Ishikawa (cell line): ENCODE data around the gene ITGA1.

Experiments
- CEBPB ChIP-seq: IDR thresholded peaks from 2 replicates; pipeline ENCODE4 v1.6.1; 2012
- CREB1 ChIP-seq: IDR thresholded peaks from 2 replicates; pipeline ENCODE4 v1.6.1; 2012; ENCODE audit warnings: low read depth
- EGR1 ChIP-seq: IDR thresholded peaks from 2 replicates; pipeline ENCODE4 v1.6.1; 2012
- EP300 ChIP-seq: IDR thresholded peaks from 2 replicates; pipeline ENCODE4 v1.6.1; 2012; ENCODE audit warnings: borderline replicate concordance
- FOXM1 ChIP-seq: IDR thresholded peaks from 2 replicates; pipeline ENCODE4 v1.6.1; 2012; ENCODE audit warnings: low read depth, borderline replicate concordance
- NFIC ChIP-seq: IDR thresholded peaks from 2 replicates; pipeline ENCODE4 v1.6.1; 2012
- RAD21 ChIP-seq: IDR thresholded peaks from 2 replicates; pipeline ENCODE4 v1.6.1; 2012; ENCODE audit warnings: low read depth
- TAF1 ChIP-seq: IDR thresholded peaks from 2 replicates; pipeline ENCODE4 v1.6.1; 2012; ENCODE audit warnings: low read depth, mild to moderate bottlenecking
- TCF12 ChIP-seq: IDR thresholded peaks from 2 replicates; pipeline ENCODE4 v1.6.1; 2012; ENCODE audit warnings: low read depth
- TEAD4 ChIP-seq: IDR thresholded peaks from 2 replicates; pipeline ENCODE4 v1.6.1; 2012
- YY1 ChIP-seq: IDR thresholded peaks from 2 replicates; pipeline ENCODE4 v1.6.1; 2012; ENCODE audit warnings: low read depth
- ZBTB7A ChIP-seq: IDR thresholded peaks from 2 replicates; pipeline ENCODE4 v1.6.1; 2012; ENCODE audit warnings: low read depth
- TF ChIP-seq, protein P1 (sequence below): IDR thresholded peaks from 2 replicates; pipeline ENCODE4 v1.6.1; 2012; ENCODE audit warnings: low read depth, mild to moderate bottlenecking
- TF ChIP-seq, protein P2 (sequence below): IDR thresholded peaks from 2 replicates; pipeline ENCODE4 v1.6.1; 2012
- TF ChIP-seq, protein P3 (sequence below): IDR thresholded peaks from 2 replicates; pipeline ENCODE4 v1.6.1; 2012

Gene ITGA1

DNA sequence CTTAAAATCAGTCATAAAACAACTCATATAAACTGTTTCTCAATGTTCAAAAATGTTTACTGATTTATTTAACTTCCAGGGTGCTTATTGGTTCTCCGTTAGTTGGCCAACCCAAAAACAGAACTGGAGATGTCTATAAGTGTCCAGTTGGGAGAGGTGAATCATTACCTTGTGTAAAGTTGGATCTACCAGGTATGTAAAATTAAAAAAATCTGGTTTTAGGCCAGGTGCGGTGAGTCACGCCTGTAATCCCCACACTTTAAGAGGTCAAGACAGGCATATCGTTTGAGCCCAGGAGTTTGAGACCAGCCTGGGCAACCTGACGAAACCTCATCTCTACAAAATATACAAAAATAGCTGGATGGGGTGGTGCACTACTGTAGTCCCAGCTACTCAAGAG lies 73.7 kb downstream of the ITGA1 start:
- TF ChIP-seq TEAD4 (no peak), YY1 (no peak), CREB1 (no peak), NFIC (no peak), ZBTB7A (no peak)
- TF ChIP-seq, protein P1, sequence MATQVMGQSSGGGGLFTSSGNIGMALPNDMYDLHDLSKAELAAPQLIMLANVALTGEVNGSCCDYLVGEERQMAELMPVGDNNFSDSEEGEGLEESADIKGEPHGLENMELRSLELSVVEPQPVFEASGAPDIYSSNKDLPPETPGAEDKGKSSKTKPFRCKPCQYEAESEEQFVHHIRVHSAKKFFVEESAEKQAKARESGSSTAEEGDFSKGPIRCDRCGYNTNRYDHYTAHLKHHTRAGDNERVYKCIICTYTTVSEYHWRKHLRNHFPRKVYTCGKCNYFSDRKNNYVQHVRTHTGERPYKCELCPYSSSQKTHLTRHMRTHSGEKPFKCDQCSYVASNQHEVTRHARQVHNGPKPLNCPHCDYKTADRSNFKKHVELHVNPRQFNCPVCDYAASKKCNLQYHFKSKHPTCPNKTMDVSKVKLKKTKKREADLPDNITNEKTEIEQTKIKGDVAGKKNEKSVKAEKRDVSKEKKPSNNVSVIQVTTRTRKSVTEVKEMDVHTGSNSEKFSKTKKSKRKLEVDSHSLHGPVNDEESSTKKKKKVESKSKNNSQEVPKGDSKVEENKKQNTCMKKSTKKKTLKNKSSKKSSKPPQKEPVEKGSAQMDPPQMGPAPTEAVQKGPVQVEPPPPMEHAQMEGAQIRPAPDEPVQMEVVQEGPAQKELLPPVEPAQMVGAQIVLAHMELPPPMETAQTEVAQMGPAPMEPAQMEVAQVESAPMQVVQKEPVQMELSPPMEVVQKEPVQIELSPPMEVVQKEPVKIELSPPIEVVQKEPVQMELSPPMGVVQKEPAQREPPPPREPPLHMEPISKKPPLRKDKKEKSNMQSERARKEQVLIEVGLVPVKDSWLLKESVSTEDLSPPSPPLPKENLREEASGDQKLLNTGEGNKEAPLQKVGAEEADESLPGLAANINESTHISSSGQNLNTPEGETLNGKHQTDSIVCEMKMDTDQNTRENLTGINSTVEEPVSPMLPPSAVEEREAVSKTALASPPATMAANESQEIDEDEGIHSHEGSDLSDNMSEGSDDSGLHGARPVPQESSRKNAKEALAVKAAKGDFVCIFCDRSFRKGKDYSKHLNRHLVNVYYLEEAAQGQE = no peak

DNA sequence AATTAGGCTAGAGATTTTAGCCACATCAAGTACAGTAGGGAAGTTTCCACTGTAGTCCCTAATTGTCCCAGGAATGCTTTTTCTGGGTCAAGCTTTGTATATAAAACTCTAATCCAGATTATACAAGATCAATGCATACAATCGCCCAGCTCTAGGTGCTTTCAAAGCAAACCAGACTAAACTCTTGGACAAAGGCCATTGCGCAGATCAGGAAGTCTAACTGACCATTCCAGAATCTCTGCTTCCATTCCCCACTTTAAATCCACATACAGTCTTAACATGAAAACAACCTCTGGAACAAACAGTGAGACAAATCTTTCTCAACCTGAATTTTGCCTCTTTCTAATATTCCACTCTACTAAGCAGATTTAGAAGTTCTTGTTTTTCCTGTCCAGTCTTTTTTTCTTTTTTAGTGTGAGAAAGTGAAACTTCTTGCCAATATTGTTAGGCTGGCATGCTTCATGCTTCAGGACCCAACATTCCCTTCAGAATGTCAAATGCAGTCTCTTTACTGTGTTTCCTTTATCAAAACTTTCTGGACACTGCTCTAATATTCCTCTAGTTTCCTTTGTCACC lies 76.1 kb downstream of the ITGA1 start:
- TF ChIP-seq, protein P2, sequence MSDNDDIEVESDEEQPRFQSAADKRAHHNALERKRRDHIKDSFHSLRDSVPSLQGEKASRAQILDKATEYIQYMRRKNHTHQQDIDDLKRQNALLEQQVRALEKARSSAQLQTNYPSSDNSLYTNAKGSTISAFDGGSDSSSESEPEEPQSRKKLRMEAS = peak; percentile 21; the same call in 1 of the 2 replicates
- TF ChIP-seq NFIC = no peak

DNA sequence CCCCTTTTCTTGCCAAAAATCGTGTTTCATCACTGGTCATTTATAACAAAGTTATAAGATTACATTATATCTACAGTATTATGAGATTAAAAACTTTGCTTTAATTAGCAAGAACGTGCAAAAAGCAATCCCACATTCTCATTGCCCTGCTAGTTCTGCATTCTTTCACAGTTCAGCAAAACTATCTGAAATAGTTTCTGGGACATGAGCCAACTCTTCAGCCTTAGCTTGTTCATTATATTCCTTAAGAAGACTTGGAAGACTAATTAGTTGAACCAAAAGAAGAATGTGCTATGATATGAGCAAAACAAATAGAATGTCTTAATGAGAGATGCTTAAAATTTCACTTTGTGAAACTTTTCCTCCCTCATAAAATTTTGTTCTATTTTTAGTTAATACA lies 76.7 kb downstream of the ITGA1 start:
- TF ChIP-seq TEAD4 (peak; percentile 45; the same call in 1 of the 2 replicates), NFIC (peak; percentile 60)
- TF ChIP-seq, protein P2 = no peak

DNA sequence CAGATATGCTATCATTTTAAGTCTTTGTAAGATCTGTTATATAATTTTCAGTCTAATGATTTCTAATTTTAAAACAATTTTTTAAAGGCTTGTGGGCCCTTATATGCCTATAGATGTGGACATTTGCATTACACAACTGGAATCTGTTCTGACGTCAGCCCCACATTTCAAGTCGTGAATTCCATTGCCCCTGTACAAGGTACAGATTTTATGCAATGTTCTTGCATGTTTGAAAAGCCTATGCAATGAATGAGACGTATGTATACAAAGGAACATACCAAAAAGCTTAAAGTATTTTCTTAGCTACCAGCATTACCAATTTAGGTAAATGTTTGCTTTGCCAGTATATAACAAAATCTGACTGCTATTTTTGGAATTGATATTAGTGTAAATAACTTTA lies 77.2 kb downstream of the ITGA1 start:
- TF ChIP-seq, protein P2 = no peak
- TF ChIP-seq, protein P3, sequence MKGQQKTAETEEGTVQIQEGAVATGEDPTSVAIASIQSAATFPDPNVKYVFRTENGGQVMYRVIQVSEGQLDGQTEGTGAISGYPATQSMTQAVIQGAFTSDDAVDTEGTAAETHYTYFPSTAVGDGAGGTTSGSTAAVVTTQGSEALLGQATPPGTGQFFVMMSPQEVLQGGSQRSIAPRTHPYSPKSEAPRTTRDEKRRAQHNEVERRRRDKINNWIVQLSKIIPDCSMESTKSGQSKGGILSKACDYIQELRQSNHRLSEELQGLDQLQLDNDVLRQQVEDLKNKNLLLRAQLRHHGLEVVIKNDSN = no peak
- no peak for TF ChIP-seq CEBPB
- TF ChIP-seq, protein P1 = no peak
- TF ChIP-seq TEAD4 = no peak
- TF ChIP-seq TAF1 = no peak
- no peak for TF ChIP-seq TCF12
- no peak for TF ChIP-seq NFIC
- no peak for TF ChIP-seq CREB1
- no peak for TF ChIP-seq FOXM1
- TF ChIP-seq YY1 = no peak
- TF ChIP-seq RAD21 = no peak

DNA sequence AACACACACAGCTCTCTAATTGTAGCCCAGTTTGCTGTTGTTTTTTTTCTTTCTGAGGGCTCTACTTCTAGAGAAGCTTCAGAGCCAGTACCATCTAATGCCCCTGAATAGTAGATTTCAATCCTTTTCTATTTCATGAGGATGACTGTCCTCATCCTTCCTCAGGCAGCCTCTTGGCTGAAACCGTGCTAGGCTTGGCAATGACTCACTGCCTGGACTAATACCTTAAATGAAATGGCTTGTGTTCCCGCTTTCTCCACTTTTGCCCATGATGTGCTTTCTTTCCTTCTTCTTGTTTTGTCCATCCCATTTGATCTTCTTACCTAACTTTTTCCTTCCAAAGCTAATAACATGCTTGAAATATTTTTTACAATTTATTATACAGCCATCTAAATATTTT lies 80.1 kb downstream of the ITGA1 start:
- no peak for TF ChIP-seq YY1

DNA sequence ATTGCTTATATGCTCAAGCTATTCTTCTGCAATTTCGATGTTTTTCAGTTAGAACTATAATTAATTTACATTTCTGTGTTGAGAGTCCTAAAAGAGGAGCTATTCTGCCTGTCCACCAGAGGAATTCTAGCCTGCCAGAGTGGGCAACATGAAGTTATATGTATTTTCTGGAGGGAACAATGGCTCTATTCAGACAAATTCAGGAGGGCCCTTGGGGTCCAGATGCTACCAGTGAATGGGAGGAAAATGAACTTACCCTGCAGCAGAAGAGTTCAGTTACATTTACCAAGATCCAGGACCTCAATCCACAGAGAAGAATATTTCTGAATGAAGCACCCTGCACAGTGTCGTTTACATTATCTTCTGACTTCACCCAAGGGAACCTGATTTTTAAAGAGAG lies 80.7 kb downstream of the ITGA1 start:
- TF ChIP-seq, protein P3 = no peak
- no peak for TF ChIP-seq TEAD4
- no peak for TF ChIP-seq FOXM1
- TF ChIP-seq CEBPB = no peak

DNA sequence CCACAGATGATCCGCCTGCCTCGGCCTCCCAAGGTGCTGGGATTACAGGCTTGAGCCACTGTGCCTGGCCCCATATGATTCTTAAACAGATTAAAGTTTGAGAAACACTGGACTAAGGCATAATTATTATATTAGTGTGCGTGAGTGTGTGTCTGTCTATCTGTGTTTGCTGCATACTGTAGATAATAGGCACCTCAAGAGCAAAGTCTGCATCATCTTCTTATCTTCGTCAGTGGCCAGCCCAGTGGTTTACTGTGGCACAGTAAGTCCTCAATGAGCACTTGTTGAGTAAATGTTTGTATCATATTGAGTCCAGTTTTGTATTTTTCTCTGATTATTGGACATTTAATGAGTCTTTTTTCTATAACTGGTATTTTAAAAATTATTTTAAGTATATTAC lies 81.7 kb downstream of the ITGA1 start:
- TF ChIP-seq YY1 (no peak), TAF1 (no peak), ZBTB7A (no peak), EP300 (no peak), EGR1 (no peak)
- TF ChIP-seq, protein P1 = no peak
- TF ChIP-seq, protein P3 = no peak
